Sigmoid colon (tissue), 7 donors: ENCODE data around the gene RNFT2. TPM values are rescaled to one million over a fixed set of nuclear protein-coding genes. Genes with fewer than 3 reads are reported as not detected.

Experiments used
- DNase-seq: peaks from one replicate; pipeline ENCODE4 v3.0.0-alpha.2; 2019
- H3K27ac ChIP-seq, 4 donors: fragments of 200-600 bp; sonication (generic); one replicate each; pipeline ENCODE4 v1.5.1; 2016 to 2019; ENCODE audit warnings: mild to moderate bottlenecking in 1 of 4
- H3K27me3 ChIP-seq, 3 donors: fragments of 200-600 bp; sonication (generic); one replicate each; pipeline ENCODE4 v1.5.1; 2019; ENCODE audit warnings: mild to moderate bottlenecking in 1 of 3
- H3K36me3 ChIP-seq, 4 donors: fragments of 200-600 bp; sonication (generic); one replicate each; pipeline ENCODE4 v1.5.1; 2016 to 2019
- H3K4me1 ChIP-seq, 4 donors: fragments of 200-600 bp; sonication (generic); one replicate each; pipeline ENCODE4 v1.5.1; 2017 to 2019
- H3K4me3 ChIP-seq, 4 donors: fragments of 200-600 bp; sonication (generic); one replicate each; pipeline ENCODE4 v1.5.1; 2017 to 2019; ENCODE audit warnings: mild to moderate bottlenecking in 2 of 4, moderate library complexity in 1 of 4
- H3K9me3 ChIP-seq, 4 donors: fragments of 200-600 bp in 3 of 4; sonication (generic) in 3 of 4; one replicate each; pipeline versions ENCODE4 v1.5.1 to v1.6.1; 2013 to 2019
- EP300 ChIP-seq, 4 donors: sonication (generic); formaldehyde crosslinking; IDR thresholded peaks; one replicate each; pipeline ENCODE4 v1.6.1; 2017; ENCODE audit warnings: antibody characterized with exemption in 4 of 4
- POLR2A ChIP-seq, 2 donors: fragments of 450-650 bp; IDR thresholded peaks; one replicate each; pipeline ENCODE4 v1.6.1; 2016; ENCODE audit warnings: antibody characterized with exemption in 2 of 2, mild to moderate bottlenecking in 2 of 2, moderate library complexity in 2 of 2
- POLR2AphosphoS5 ChIP-seq, 4 donors: sonication (generic); formaldehyde crosslinking; IDR thresholded peaks; one replicate each; pipeline ENCODE4 v1.6.1; 2017; ENCODE audit warnings: antibody characterized with exemption in 4 of 4
- WGBS, 2 donors: extraction: QIAGEN DNeasy Blood & Tissue Kit; methylation state at CpG; one replicate each; pipeline ENCODE4 v1.1.7; 2013; 5-methylcytosine and 5-hydroxymethylcytosine counted together
- intact Hi-C: fragments of 100-400 bp; cut with DNase I; formaldehyde crosslinking; loops from one replicate; pipeline ENCODE4 v1.15.1; 2023
- polyA plus RNA-seq, 3 donors: library from polyadenylated mRNA; stranded (reverse); fragments of 200-250 nt; gene quantifications; one replicate each; pipeline ENCODE4 v1.2.3, GENCODE V29; 2013
- total RNA-seq, 4 donors: library from RNA; depleted of rRNA; stranded (reverse); fragments of >200 nt; gene quantifications; one replicate each; pipeline ENCODE4 v1.1.0, GENCODE V29; 2016
- TF ChIP-seq, protein P1 (sequence below), 4 experiments: fragments of 450-650 bp in 3 of 4; fragments of 200-600 bp in 1 of 4; IDR thresholded peaks; one replicate each; pipeline ENCODE4 v1.5.1; 2016 to 2019; ENCODE audit warnings: antibody characterized with exemption in 4 of 4, mild to moderate bottlenecking in 3 of 4, moderate library complexity in 2 of 4
- donor health status: healthy with polysubstance abuse.
- donor health status: Bipolar disorder and iron deficiency.
- donor health status: healthy.

The RNFT2 gene
- total and polyA plus RNA-seq, 7 donors, result 0.36 to 4.3 (median 1.1) TPM

DNA sequence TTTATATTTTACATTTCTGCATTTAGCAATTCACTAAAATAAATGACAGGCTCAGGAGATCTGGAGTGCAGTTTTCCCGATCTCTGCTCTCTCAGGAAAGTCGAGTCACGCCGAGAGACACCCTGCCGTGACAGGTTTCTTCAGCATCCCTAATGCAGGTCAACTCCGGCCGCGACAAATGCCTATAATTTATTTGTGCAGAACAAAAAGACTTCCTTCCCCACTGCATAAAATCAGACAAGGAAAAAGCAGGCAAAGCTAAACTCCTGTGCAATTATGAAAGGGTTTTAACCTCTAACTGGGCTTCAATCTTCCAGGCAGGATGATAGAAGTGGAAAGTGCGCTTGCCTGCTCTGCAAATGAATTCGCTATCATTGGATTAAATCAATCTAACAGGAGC lies 28.3 kb upstream of the RNFT2 start:
- Histone ChIP-seq H3K27me3 (peaks cover 0 to 10% (median 0%) of the 10 kb centered on the region in 3 donors), H3K27ac (no peak overlapping the region), H3K36me3 (no peaks in the 10 kb centered on the region), H3K9me3 (no peaks in the 10 kb centered on the region), H3K4me1 (peaks cover 0 to 14% (median 12%) of the 10 kb centered on the region in 4 donors), H3K4me3 (no peak overlapping the region)
- no peak for DNase-seq
- no peak for TF ChIP-seq POLR2A (IDR thresholded peaks at IDR 0.05)
- WGBS, 2 donors, result 66 to 68% methylated on average over 10 of the region's 10 CpGs
- intact Hi-C loops, result loop anchor here (5.0 to 10.0 kb wide), 2 partner anchors 415 to 712 kb away; no protein-coding TSS in a partner anchor

DNA sequence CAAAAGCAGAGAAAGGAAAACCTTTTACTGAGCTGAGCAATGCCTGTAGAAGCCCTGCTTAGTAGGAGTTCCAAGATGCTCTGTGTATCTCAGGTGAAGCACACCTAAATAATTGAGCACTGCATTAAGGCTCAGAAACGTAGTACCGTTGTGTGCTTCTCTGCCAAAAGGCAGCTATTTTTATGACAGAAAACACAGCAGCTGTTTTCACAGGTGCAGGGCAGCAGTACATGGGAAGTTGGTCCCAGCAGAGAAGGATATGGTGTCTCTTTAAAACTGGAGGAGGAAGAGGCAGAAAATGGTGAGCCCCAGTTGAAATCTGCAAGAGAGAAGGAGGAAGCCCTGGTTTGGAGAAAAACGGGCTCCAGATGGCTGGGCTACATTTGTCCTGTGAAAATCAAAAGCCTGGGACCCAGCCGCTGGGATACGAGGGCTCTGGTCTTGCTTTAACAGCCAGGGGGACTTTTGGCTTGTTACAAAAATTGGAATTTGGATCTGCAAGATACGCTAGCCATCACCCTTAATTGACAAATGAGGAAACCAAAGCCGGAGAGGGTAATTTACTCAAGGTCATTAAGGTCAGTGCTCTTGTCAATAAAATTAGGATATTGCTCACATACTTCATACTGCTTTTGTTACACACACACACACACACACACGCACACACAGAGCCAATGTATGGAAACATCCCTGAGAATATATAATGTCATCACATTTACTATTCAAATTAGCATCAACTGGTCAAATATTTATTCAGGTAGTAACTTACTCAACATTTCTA lies 27.6 kb upstream of the RNFT2 start:
- DNase-seq, result no peak
- WGBS, 2 donors, result 28 to 50% methylated on average over 8 of the region's 8 CpGs
- H3K36me3 ChIP-seq, result peaks cover 0 to 3% (median 0%) of the 10 kb centered on the region in 4 donors
- no peak overlapping the region for H3K27ac ChIP-seq
- H3K27me3 ChIP-seq, result peaks cover 0 to 10% (median 0%) of the 10 kb centered on the region in 3 donors
- intact Hi-C loops, result no loop called here
- peaks cover 0 to 14% (median 12%) of the 10 kb centered on the region in 4 donors for H3K4me1 ChIP-seq
- no peak overlapping the region for H3K4me3 ChIP-seq
- no peak for TF ChIP-seq POLR2AphosphoS5 (IDR thresholded peaks at IDR 0.05)
- TF ChIP-seq, protein P1, sequence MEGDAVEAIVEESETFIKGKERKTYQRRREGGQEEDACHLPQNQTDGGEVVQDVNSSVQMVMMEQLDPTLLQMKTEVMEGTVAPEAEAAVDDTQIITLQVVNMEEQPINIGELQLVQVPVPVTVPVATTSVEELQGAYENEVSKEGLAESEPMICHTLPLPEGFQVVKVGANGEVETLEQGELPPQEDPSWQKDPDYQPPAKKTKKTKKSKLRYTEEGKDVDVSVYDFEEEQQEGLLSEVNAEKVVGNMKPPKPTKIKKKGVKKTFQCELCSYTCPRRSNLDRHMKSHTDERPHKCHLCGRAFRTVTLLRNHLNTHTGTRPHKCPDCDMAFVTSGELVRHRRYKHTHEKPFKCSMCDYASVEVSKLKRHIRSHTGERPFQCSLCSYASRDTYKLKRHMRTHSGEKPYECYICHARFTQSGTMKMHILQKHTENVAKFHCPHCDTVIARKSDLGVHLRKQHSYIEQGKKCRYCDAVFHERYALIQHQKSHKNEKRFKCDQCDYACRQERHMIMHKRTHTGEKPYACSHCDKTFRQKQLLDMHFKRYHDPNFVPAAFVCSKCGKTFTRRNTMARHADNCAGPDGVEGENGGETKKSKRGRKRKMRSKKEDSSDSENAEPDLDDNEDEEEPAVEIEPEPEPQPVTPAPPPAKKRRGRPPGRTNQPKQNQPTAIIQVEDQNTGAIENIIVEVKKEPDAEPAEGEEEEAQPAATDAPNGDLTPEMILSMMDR (IDR thresholded peaks at IDR 0.05), result no peak
- no peak for TF ChIP-seq EP300 (IDR thresholded peaks at IDR 0.05)
- no peak for TF ChIP-seq POLR2A (IDR thresholded peaks at IDR 0.05)
- no peaks in the 10 kb centered on the region for H3K9me3 ChIP-seq

DNA sequence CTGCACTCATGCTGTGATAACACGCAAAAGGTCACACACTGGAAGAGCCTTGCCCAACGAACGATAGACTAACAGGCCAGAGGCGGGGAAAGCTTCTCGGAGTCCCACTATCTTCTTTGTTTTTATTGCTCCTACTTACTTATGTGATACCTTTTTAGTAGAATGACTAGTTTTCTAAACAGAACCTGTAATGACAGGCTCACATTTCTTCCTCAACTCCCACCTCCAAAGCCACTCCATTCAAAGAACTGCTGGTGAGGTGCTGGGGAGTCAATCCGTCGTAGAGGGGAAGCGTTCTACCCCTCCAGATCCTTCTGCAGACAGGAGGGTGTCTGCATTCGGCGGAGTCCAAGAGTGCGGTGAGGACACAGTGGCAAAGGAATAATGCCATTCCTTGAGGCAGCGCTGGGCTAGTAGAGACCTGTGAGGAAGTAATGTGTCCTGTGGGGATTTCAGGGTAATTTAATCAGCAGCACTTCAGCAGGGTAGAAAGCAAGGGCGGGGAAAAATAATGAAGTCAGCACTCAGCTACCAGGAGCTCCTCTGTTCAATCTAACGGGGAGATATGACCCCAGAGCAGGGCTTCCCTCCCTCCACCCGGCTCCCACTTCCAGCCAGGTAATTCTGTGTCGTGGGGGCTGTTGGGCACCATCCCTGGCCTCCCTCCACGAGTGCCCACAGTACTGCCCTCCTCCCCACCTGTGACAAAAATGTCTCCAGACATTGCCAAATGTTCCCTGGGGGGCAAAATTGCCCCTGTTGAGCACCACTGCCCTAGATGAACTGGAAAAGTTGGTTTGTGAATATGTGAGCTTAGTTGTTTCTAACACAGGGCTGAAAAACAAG lies 25.4 kb upstream of the RNFT2 start:
- H3K4me1 ChIP-seq, result peaks cover 0 to 15% (median 12%) of the 10 kb centered on the region in 4 donors
- no peaks in the 10 kb centered on the region for H3K9me3 ChIP-seq
- H3K27me3 ChIP-seq, result peaks cover 0 to 2% (median 0%) of the 10 kb centered on the region in 3 donors
- no peak overlapping the region for H3K4me3 ChIP-seq
- no peak overlapping the region for H3K27ac ChIP-seq
- 87 to 93% methylated on average over 17 of the region's 17 CpGs for WGBS, 2 donors
- TF ChIP-seq POLR2AphosphoS5 (IDR thresholded peaks at IDR 0.05), result no peak
- TF ChIP-seq POLR2A (IDR thresholded peaks at IDR 0.05), result no peak
- TF ChIP-seq, protein P1 (IDR thresholded peaks at IDR 0.05), result no peak
- H3K36me3 ChIP-seq, result peaks cover 0 to 25% (median 2%) of the 10 kb centered on the region in 4 donors
- intact Hi-C loops, result no loop called here
- DNase-seq, result no peak

DNA sequence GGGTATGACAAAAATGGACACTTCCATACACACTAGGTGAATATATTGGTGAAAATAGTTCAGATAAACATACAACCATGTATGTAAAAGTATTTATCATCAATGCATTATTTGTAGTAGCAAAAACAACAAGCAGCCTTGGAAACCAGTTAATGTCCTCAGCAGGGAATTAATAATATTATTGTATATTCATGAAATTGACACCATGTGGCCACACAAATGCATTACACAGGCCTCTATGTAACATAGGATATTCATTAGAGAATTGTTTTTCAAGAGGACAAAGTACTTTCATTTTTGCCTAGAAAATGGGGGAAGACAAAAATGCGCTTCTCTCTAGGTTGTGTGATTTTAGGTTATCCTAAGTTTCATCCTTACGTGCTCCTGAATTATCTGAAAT lies 24.6 kb upstream of the RNFT2 start:
- intact Hi-C loops, result no loop called here
- no peak overlapping the region for H3K27ac ChIP-seq
- H3K4me1 ChIP-seq, result peaks cover 0 to 21% (median 19%) of the 10 kb centered on the region in 4 donors
- DNase-seq, result no peak
- no peaks in the 10 kb centered on the region for H3K9me3 ChIP-seq
- TF ChIP-seq EP300 (IDR thresholded peaks at IDR 0.05) (no peak), POLR2A (IDR thresholded peaks at IDR 0.05) (no peak), POLR2AphosphoS5 (IDR thresholded peaks at IDR 0.05) (no peak)
- TF ChIP-seq, protein P1 (IDR thresholded peaks at IDR 0.05), result no peak
- H3K27me3 ChIP-seq, result no peaks in the 10 kb centered on the region
- H3K4me3 ChIP-seq, result no peak overlapping the region
- 96 to 98% methylated on average over 2 of the region's 2 CpGs for WGBS, 2 donors
- peaks cover 0 to 26% (median 2%) of the 10 kb centered on the region in 4 donors for H3K36me3 ChIP-seq

DNA sequence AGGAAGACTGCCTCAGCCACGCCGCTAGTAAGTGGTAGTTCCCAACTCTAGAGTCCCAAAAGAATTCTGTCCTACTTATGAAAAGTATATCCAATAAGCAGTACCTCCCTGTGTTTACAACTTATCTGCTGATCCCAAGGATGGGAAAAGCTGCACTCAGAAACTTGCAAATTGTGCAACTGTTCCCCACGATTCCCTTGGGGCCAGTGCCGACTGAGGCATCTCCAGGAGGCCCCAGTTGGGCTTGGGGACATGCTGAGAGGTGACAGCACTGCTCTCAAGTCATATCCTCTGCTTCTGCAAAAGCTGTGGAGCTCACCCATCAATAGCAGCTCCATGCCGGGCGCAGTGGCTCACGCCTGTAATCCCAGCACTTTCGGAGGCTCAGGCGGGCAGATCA lies 23.9 kb upstream of the RNFT2 start:
- no peak overlapping the region for H3K27ac ChIP-seq
- no peaks in the 10 kb centered on the region for H3K9me3 ChIP-seq
- no peaks in the 10 kb centered on the region for H3K27me3 ChIP-seq
- H3K4me1 ChIP-seq, result peaks cover 0 to 21% (median 19%) of the 10 kb centered on the region in 4 donors
- intact Hi-C loops, result no loop called here
- 91 to 92% methylated on average over 9 of the region's 9 CpGs for WGBS, 2 donors
- H3K36me3 ChIP-seq, result peaks cover 0 to 26% (median 2%) of the 10 kb centered on the region in 4 donors
- H3K4me3 ChIP-seq, result no peak overlapping the region
- DNase-seq, result no peak
- TF ChIP-seq POLR2A (IDR thresholded peaks at IDR 0.05) (no peak), POLR2AphosphoS5 (IDR thresholded peaks at IDR 0.05) (no peak), EP300 (IDR thresholded peaks at IDR 0.05) (no peak)
- TF ChIP-seq, protein P1 (IDR thresholded peaks at IDR 0.05), result no peak
